Measurements from ENCODE around the gene RPRD1A. TPM values are rescaled to one million over a fixed set of nuclear protein-coding genes. Genes with fewer than 3 reads are reported as not detected.
"Not testable (repeated sequence)": the region's sequence is repeated elsewhere in the genome, so short reads cannot be mapped to it uniquely, and the experiment has no call there.

The RPRD1A gene
- total and polyA plus RNA-seq, 2 experiments from 2014 or later = 24.2 to 39.7 TPM

- Histone ChIP-seq H3K9me3 (ENCODE audit: low read depth) (no peaks in the 10 kb centered on the region), H3K79me2 (ENCODE audit: insufficient read depth) (no peaks in the 10 kb centered on the region), H3K36me3 (ENCODE audit: low read depth) (no peaks in the 10 kb centered on the region), H3K27ac (no peak overlapping the region), H3F3A (ENCODE audit: insufficient read depth) (no peaks in the 10 kb centered on the region), H3K4me3 (no peak overlapping the region), H3K4me1 (ENCODE audit: insufficient read depth) (peaks cover 10% of the 10 kb centered on the region), H2AFZ (no peak overlapping the region), H4K20me1 (ENCODE audit: insufficient read depth) (no peaks in the 10 kb centered on the region), H3K9me2 (ENCODE audit: insufficient read depth) (no peaks in the 10 kb centered on the region), H3K9ac (no peak overlapping the region), H3K27me3 (replicated peaks; ENCODE audit: insufficient read depth) (no peaks in the 10 kb centered on the region), H3K4me2 (ENCODE audit: unreplicated experiment) (peak overlapping the region; percentile 39)
- DNase-seq = peak; percentile 82
- TF ChIP-seq EZH2 (IDR thresholded peaks at IDR 0.05; ENCODE audit: insufficient read depth, poor library complexity, severe bottlenecking) = no peak
- TF ChIP-seq EZH2phosphoT487 (IDR thresholded peaks at IDR 0.05; ENCODE audit: insufficient read depth, low read depth) = no peak
- in situ Hi-C loops (cut with MboI) = no loop called here
- 41 to 43% methylated on average over 6 of the region's 6 CpGs for WGBS, 2 experiments (ENCODE audit: low coverage in 1 of 2, low lambda C conversion rate in 2 of 2, missing lambda C conversion rate in 2 of 2)
Observed at GRCh38 chr18:36075862-36076587, 8.7 kb upstream of the RPRD1A start.

GRCh38 chr18:36074435-36074834, 7.1 kb upstream of the RPRD1A start:
- H4K20me1 ChIP-seq (ENCODE audit: insufficient read depth) = no peaks in the 10 kb centered on the region
- no peaks in the 10 kb centered on the region for H3F3A ChIP-seq (ENCODE audit: insufficient read depth)
- in situ Hi-C loops (cut with MboI) = no loop called here
- H3K36me3 ChIP-seq (ENCODE audit: low read depth) = no peaks in the 10 kb centered on the region
- H3K27me3 ChIP-seq (replicated peaks; ENCODE audit: insufficient read depth) = no peaks in the 10 kb centered on the region
- DNase-seq = no peak
- H3K9ac ChIP-seq = no peak overlapping the region
- no peak overlapping the region for H3K4me3 ChIP-seq
- H3K9me2 ChIP-seq (ENCODE audit: insufficient read depth) = no peaks in the 10 kb centered on the region
- no peak overlapping the region for H3K4me2 ChIP-seq (ENCODE audit: unreplicated experiment)
- no peaks in the 10 kb centered on the region for H3K79me2 ChIP-seq (ENCODE audit: insufficient read depth)
- TF ChIP-seq EZH2phosphoT487 (IDR thresholded peaks at IDR 0.05; ENCODE audit: insufficient read depth, low read depth) = no peak
- TF ChIP-seq EZH2 (IDR thresholded peaks at IDR 0.05; ENCODE audit: insufficient read depth, poor library complexity, severe bottlenecking) = no peak
- H3K27ac ChIP-seq = no peak overlapping the region
- no peaks in the 10 kb centered on the region for H3K9me3 ChIP-seq (ENCODE audit: low read depth)
- 81 to 86% methylated on average over 4 of the region's 4 CpGs for WGBS, 2 experiments (ENCODE audit: low coverage in 1 of 2, low lambda C conversion rate in 2 of 2, missing lambda C conversion rate in 2 of 2)
- H2AFZ ChIP-seq = no peak overlapping the region
- peaks cover 10% of the 10 kb centered on the region for H3K4me1 ChIP-seq (ENCODE audit: insufficient read depth)

- H3K9ac ChIP-seq = no peak overlapping the region
- TF ChIP-seq EZH2phosphoT487 (IDR thresholded peaks at IDR 0.05; ENCODE audit: insufficient read depth, low read depth) (no peak), EZH2 (IDR thresholded peaks at IDR 0.05; ENCODE audit: insufficient read depth, poor library complexity, severe bottlenecking) (no peak)
- no peaks in the 10 kb centered on the region for H4K20me1 ChIP-seq (ENCODE audit: insufficient read depth)
- no peaks in the 10 kb centered on the region for H3K36me3 ChIP-seq (ENCODE audit: low read depth)
- no peak overlapping the region for H3K4me2 ChIP-seq (ENCODE audit: unreplicated experiment)
- no peaks in the 10 kb centered on the region for H3K79me2 ChIP-seq (ENCODE audit: insufficient read depth)
- H3K9me3 ChIP-seq (ENCODE audit: low read depth) = no peaks in the 10 kb centered on the region
- no peak overlapping the region for H3K27ac ChIP-seq
- H3K27me3 ChIP-seq (replicated peaks; ENCODE audit: insufficient read depth) = no peaks in the 10 kb centered on the region
- no peaks in the 10 kb centered on the region for H3F3A ChIP-seq (ENCODE audit: insufficient read depth)
- H3K9me2 ChIP-seq (ENCODE audit: insufficient read depth) = no peaks in the 10 kb centered on the region
- no peak overlapping the region for H3K4me3 ChIP-seq
- H2AFZ ChIP-seq = no peak overlapping the region
- in situ Hi-C loops (cut with MboI) = no loop called here
- no peak for DNase-seq
- WGBS, 2 experiments (ENCODE audit: low coverage in 1 of 2, low lambda C conversion rate in 2 of 2, missing lambda C conversion rate in 2 of 2) = 50 to 65% methylated on average over 1 of the region's 1 CpG
- peaks cover 10% of the 10 kb centered on the region for H3K4me1 ChIP-seq (ENCODE audit: insufficient read depth)
Observed at GRCh38 chr18:36073676-36074075, 6.3 kb upstream of the RPRD1A start.

- DNase-seq; H3K36me3 ChIP-seq (ENCODE audit: low read depth); H4K20me1 ChIP-seq (ENCODE audit: insufficient read depth); H3K4me2 ChIP-seq (ENCODE audit: unreplicated experiment); H3K9me2 ChIP-seq (ENCODE audit: insufficient read depth); in situ Hi-C loops (cut with MboI); H3K9me3 ChIP-seq (ENCODE audit: low read depth); H3K4me3 ChIP-seq; H2AFZ ChIP-seq; H3K79me2 ChIP-seq (ENCODE audit: insufficient read depth); H3K27me3 ChIP-seq (replicated peaks; ENCODE audit: insufficient read depth); H3F3A ChIP-seq (ENCODE audit: insufficient read depth); H3K27ac ChIP-seq; H3K9ac ChIP-seq: not testable (repeated sequence)
- 96 to 97% methylated on average over 8 of the region's 8 CpGs for WGBS, 2 experiments (ENCODE audit: low coverage in 1 of 2, low lambda C conversion rate in 2 of 2, missing lambda C conversion rate in 2 of 2)
- H3K4me1 ChIP-seq (ENCODE audit: insufficient read depth) = peaks cover 10% of the 10 kb centered on the region
Observed at GRCh38 chr18:36072406-36072805, 5.0 kb upstream of the RPRD1A start.
